Right ventricle myocardium inferior (tissue), 1 donor: ENCODE measurements around the gene SACM1L. TPM values are rescaled to one million over a fixed set of nuclear protein-coding genes. Genes with fewer than 3 reads are reported as not detected.

ENCODE experiments used
- ATAC-seq: fragments of 200-7000 bp; cut with Tn5 transposase; one replicate; pipeline ENCODE4 v1.9.1; 2020; ENCODE audit warnings: mild to moderate bottlenecking, moderate library complexity
- DNase-seq: peaks from one replicate; pipeline ENCODE4 v3.0.0; 2021; ENCODE audit errors: missing footprints
- intact Hi-C: fragments of 100-400 bp; cut with DNase I; formaldehyde crosslinking; loops from one replicate; pipeline ENCODE4 v1.11.0; 2022
- total RNA-seq: library from RNA; stranded (reverse); fragmentation: NEBNext Ultra II Directional; extraction: Animal tissue kit (Norgen Biotek cat#: 25700); gene quantifications from one replicate; pipeline ENCODE4 v1.2.1, GENCODE V29; 2021
- donor health status: DM: no; HTN: yes; CAD: no; lungs with severe emphysema.

The SACM1L gene
- total RNA-seq, 1 donor from 2014 or later = 26.3 TPM

- ATAC-seq = no peak
- DNase-seq = no peak
- intact Hi-C loops = no loop called here
Observed at GRCh38 chr3:45793482-45794176, 104.4 kb downstream of the SACM1L start.

GRCh38 chr3:45794177-45794560 lies 105.0 kb downstream of the SACM1L start:
- DNase-seq (no peak), ATAC-seq (no peak)
- intact Hi-C loops = no loop called here

GRCh38 chr3:45794660-45795059 lies 105.5 kb downstream of the SACM1L start:
- intact Hi-C loops = no loop called here
- ATAC-seq (no peak), DNase-seq (no peak)

Other genes with a start within 250 kb of the SACM1L start
- gene LIMD1, start 94.6 kb upstream of the SACM1L start, total RNA-seq = 34.1 TPM
- gene SLC6A20, start 107.1 kb downstream of the SACM1L start, total RNA-seq = not detected
- gene LZTFL1, start 152.7 kb downstream of the SACM1L start, total RNA-seq = 8.9 TPM
- gene CCR9, start 197.1 kb downstream of the SACM1L start, total RNA-seq = not detected